Measurements from ENCODE around the gene OLFM1. TPM values are rescaled to one million over a fixed set of nuclear protein-coding genes. Genes with fewer than 3 reads are reported as not detected.

OLFM1 gene
- total RNA-seq, result 1 to 10 TPM; 1.1 to 5.9 (median 3.5) TPM
- long read RNA-seq, partial matches to known transcripts, result 0 of 1 reads
- long read RNA-seq, other reads (novel, unspliced or antisense), result 0 of 1 reads

- WGBS (ENCODE audit: insufficient coverage, low coverage, low lambda C conversion rate, missing lambda C conversion rate), result no CpG with 5 or more reads among the region's 40 CpGs
- peak; percentile 71 to 84 (median 76) for ATAC-seq
- Histone ChIP-seq H3K4me1 (peaks cover 0 to 8% (median 0%) of the 10 kb centered on the region in 4 donors), H3K36me3 (no peaks in the 10 kb centered on the region), H3K27ac (no peak within 1 kb of the TSS), H3K27me3 (peaks cover 0 to 22% of the 10 kb centered on the region in 2 donors), H3K4me3 (peak within 1 kb of the TSS; percentile 11 to 33 (median 12)), H3K9me3 (no peaks in the 10 kb centered on the region)
- TF ChIP-seq POLR2A (IDR thresholded peaks at IDR 0.05), result no peak
- TF ChIP-seq CTCF (IDR thresholded peaks at IDR 0.05), result peak; percentile 53 to 69 (median 59)
- DNase-seq, result peak; percentile 72 to 81 (median 73)
- intact Hi-C loops (cut with DNase I), result loop anchor here (5.0 kb wide), 2 partner anchors 255 to 325 kb away; no protein-coding TSS in a partner anchor
These were observed at the start of gene OLFM1 for GRCh38 chr9:135087489-135087792. TSS of gene OLFM1 (plus strand) at chr9:135087668. CDS start at chr9:135087990, 322 bp downstream.

GRCh38 chr9:135038331-135038730, 49.1 kb upstream of the OLFM1 start:
- H3K27me3 ChIP-seq, result no peaks in the 10 kb centered on the region
- WGBS (ENCODE audit: insufficient coverage, low coverage, low lambda C conversion rate, missing lambda C conversion rate), result 50% methylated on average over 13 of the region's 13 CpGs
- intact Hi-C loops (cut with DNase I), result no loop called here
- peak in 1 of 3 donors; percentile 27 for DNase-seq
- H3K9me3 ChIP-seq, result no peaks in the 10 kb centered on the region
- TF ChIP-seq CTCF (IDR thresholded peaks at IDR 0.05), result no peak
- TF ChIP-seq POLR2A (IDR thresholded peaks at IDR 0.05), result no peak
- H3K4me3 ChIP-seq, result no peak overlapping the region
- no peak for ATAC-seq
- no peaks in the 10 kb centered on the region for H3K36me3 ChIP-seq
- no peaks in the 10 kb centered on the region for H3K4me1 ChIP-seq
- no peak overlapping the region for H3K27ac ChIP-seq

GRCh38 chr9:135038826-135039225, 48.6 kb upstream of the OLFM1 start:
- Histone ChIP-seq H3K4me1 (no peaks in the 10 kb centered on the region), H3K36me3 (no peaks in the 10 kb centered on the region), H3K27me3 (no peaks in the 10 kb centered on the region), H3K27ac (no peak overlapping the region), H3K9me3 (no peaks in the 10 kb centered on the region), H3K4me3 (no peak overlapping the region)
- ATAC-seq, result no peak
- intact Hi-C loops (cut with DNase I), result no loop called here
- peak in 1 of 3 donors; percentile 18 for DNase-seq
- 14% methylated on average over 1 of the region's 3 CpGs for WGBS (ENCODE audit: insufficient coverage, low coverage, low lambda C conversion rate, missing lambda C conversion rate)
- TF ChIP-seq POLR2A (IDR thresholded peaks at IDR 0.05) (no peak), CTCF (IDR thresholded peaks at IDR 0.05) (no peak)

- Histone ChIP-seq H3K4me1 (no peaks in the 10 kb centered on the region), H3K36me3 (no peaks in the 10 kb centered on the region), H3K27me3 (no peaks in the 10 kb centered on the region), H3K4me3 (no peak overlapping the region), H3K9me3 (no peaks in the 10 kb centered on the region), H3K27ac (no peak overlapping the region)
- ATAC-seq, result peak in 1 of 4 donors; percentile 19
- WGBS (ENCODE audit: insufficient coverage, low coverage, low lambda C conversion rate, missing lambda C conversion rate), result 44% methylated on average over 3 of the region's 14 CpGs
- TF ChIP-seq POLR2A (IDR thresholded peaks at IDR 0.05) (no peak), CTCF (IDR thresholded peaks at IDR 0.05) (no peak)
- peak in 1 of 3 donors; percentile 23 for DNase-seq
- intact Hi-C loops (cut with DNase I), result no loop called here
These were observed 48.1 kb upstream of the OLFM1 start for GRCh38 chr9:135039266-135039870.

All from right lobe of liver (tissue), 6 donors.